ENCODE measurements around the gene ACAN. TPM values are rescaled to one million over a fixed set of nuclear protein-coding genes. Genes with fewer than 3 reads are reported as not detected.

ACAN gene
- total RNA-seq, 1 experiment from 2014 or later: 0.50 TPM

DNA sequence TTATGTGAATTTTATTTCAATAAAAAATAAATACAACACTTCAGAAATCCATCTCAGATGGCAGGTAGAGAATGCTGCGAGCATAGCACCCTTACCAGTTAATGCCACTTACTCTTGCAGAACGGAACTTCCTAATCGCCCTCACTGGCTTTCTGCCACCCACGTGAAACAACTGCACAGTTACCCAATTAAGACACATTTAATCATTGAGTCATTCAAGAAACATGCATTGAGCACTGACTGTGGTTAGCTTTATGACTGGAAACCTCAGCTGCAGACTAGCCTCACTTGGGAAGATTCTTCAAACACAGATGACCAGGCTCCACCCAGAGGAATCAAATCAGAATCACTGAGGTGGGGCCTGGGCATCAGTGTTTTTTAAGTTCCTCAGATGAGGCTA, 115.5 kb downstream of the ACAN start:
- Histone ChIP-seq H4K20me1 (ENCODE audit: control insufficient read depth, insufficient read depth, insufficient read length) (no peaks in the 10 kb centered on the region), H3K4me2 (ENCODE audit: insufficient read depth, insufficient read length, low read length) (no peak overlapping the region), H3K27ac (ENCODE audit: insufficient read length, low read depth, low read length) (no peak overlapping the region), H3K27me3 (ENCODE audit: insufficient read depth, low read length) (no peaks in the 10 kb centered on the region), H4K8ac (replicated peaks; ENCODE audit: insufficient read length, low read depth, low read length) (no peak overlapping the region), H3K9me3 (ENCODE audit: control insufficient read depth, low read depth, low read length) (no peaks in the 10 kb centered on the region), H3K14ac (ENCODE audit: insufficient read depth, low read length) (no peak overlapping the region), H3K56ac (ENCODE audit: insufficient read length, low read depth, low read length) (no peak overlapping the region), H3K4me1 (ENCODE audit: insufficient read depth, low read length) (no peaks in the 10 kb centered on the region), H4K91ac (ENCODE audit: insufficient read length, low read depth, low read length) (no peak overlapping the region), H3T11ph (ENCODE audit: low read length) (no peak overlapping the region), H2BK20ac (ENCODE audit: low read depth, low read length, poor library complexity, severe bottlenecking) (no peak overlapping the region), H2BK12ac (ENCODE audit: insufficient read length, low read depth, low read length) (no peak overlapping the region), H3K9ac (ENCODE audit: extremely low read depth, insufficient read length, low read length) (no peak overlapping the region), H2BK5ac (ENCODE audit: insufficient read length, low read length) (no peak overlapping the region), H3K4ac (ENCODE audit: low read depth, low read length) (no peak overlapping the region), H3K23me2 (ENCODE audit: insufficient read length, low read depth, low read length, poor library complexity, severe bottlenecking) (no peaks in the 10 kb centered on the region), H2AK5ac (ENCODE audit: insufficient read length, low read length) (no peak overlapping the region), H3K23ac (ENCODE audit: insufficient read length, low read depth, low read length) (no peak overlapping the region), H3K79me2 (ENCODE audit: insufficient read depth, low read length) (no peaks in the 10 kb centered on the region), H3K79me1 (ENCODE audit: insufficient read depth, low read depth, low read length, poor library complexity, severe bottlenecking) (no peaks in the 10 kb centered on the region), H4K5ac (ENCODE audit: insufficient read length, low read depth, low read length) (no peak overlapping the region), H2AFZ (ENCODE audit: low read length) (no peak overlapping the region), H3K18ac (ENCODE audit: insufficient read length, low read depth, low read length) (no peak overlapping the region), H2BK15ac (ENCODE audit: low read depth, low read length) (no peak overlapping the region), H2BK120ac (ENCODE audit: low read depth, low read length, poor library complexity, severe bottlenecking) (no peak overlapping the region)
- H3K36me3 Mint-ChIP-seq (ENCODE audit: insufficient read depth in 1 of 3, low read depth in 3 of 3): no peaks in the 10 kb centered on the region; a peak in 2 of 7 replicates
- H3K27ac Mint-ChIP-seq: no peak overlapping the region
- H3K9me3 Mint-ChIP-seq: peaks cover under 1% of the 10 kb centered on the region in 2 experiments; a peak in 3 of 5 replicates
- H3K4me1 Mint-ChIP-seq: peaks cover 12 to 14% of the 10 kb centered on the region in 2 experiments
- H3K27me3 Mint-ChIP-seq (ENCODE audit: low read depth): no peaks in the 10 kb centered on the region; the same call in none of the 2 replicates
- WGBS (ENCODE audit: extremely low coverage, insufficient read length, low lambda C conversion rate): no CpG with 5 or more reads among the region's 4 CpGs
- H3K4me3 Mint-ChIP-seq: no peak overlapping the region
- no peak for TF ChIP-seq CTCF (conservative IDR thresholded peaks at IDR 0.05)
- no peak for DNase-seq
